MCF 10A (cell line): ENCODE data around the gene APBA1. TPM values are rescaled to one million over a fixed set of nuclear protein-coding genes. Genes with fewer than 3 reads are reported as not detected.

Source experiments
- BruUV-seq: library from RNA; stranded (reverse); fragments of 400-500 nt; replicated peaks from 2 replicates; lab custom pipeline; 2021; lab: Mats Ljungman, UMichigan
- CTCF ChIA-PET: fragments of 300-600 bp; sonication (Branson Sonifier 250); formaldehyde crosslinking; extraction: SDS; loops from one replicate; lab custom pipeline; 2021; ENCODE audit warnings: antibody characterized with exemption, inconsistent platforms; lab: Yijun Ruan, JAX
- POLR2A ChIA-PET: fragments of 300-600, 350-650 bp; sonication (Branson Sonifier 250); formaldehyde crosslinking; extraction: SDS; loops from one replicate; lab custom pipeline; 2020; ENCODE audit warnings: antibody characterized with exemption, inconsistent platforms; lab: Yijun Ruan, JAX
- DNase-seq: peaks from one replicate; pipeline ENCODE4 v3.0.0-alpha.2; 2018; ENCODE audit not compliant: unreplicated experiment
- H3K27ac Mint-ChIP-seq: one replicate; pipeline ENCODE4 v1.8.0; 2022; ENCODE audit warnings: mild to moderate bottlenecking, low read depth, mixed read lengths; ENCODE audit not compliant: unreplicated experiment
- H3K27me3 Mint-ChIP-seq: one replicate; pipeline ENCODE4 v1.8.0; 2022; ENCODE audit warnings: mixed read lengths; ENCODE audit not compliant: insufficient read depth, unreplicated experiment
- H3K36me3 Mint-ChIP-seq: one replicate; pipeline ENCODE4 v1.8.0; 2022; ENCODE audit warnings: mild to moderate bottlenecking, moderate library complexity, mixed read lengths; ENCODE audit not compliant: insufficient read depth, unreplicated experiment
- H3K4me1 Mint-ChIP-seq: one replicate; pipeline ENCODE4 v1.8.0; 2022; ENCODE audit warnings: mixed read lengths; ENCODE audit not compliant: insufficient read depth, unreplicated experiment
- H3K4me3 Mint-ChIP-seq: one replicate; pipeline ENCODE4 v1.8.0; 2022; ENCODE audit warnings: mild to moderate bottlenecking, moderate library complexity, mixed read lengths; ENCODE audit not compliant: unreplicated experiment
- H3K9me3 Mint-ChIP-seq: one replicate; pipeline ENCODE4 v1.8.0; 2022; ENCODE audit warnings: mixed read lengths; ENCODE audit not compliant: unreplicated experiment
- CTCF ChIP-seq: fragments of 200-600 bp; IDR thresholded peaks from one replicate; pipeline ENCODE4 v1.8.0; 2022; ENCODE audit warnings: antibody characterized with exemption, mild to moderate bottlenecking; ENCODE audit not compliant: unreplicated experiment
- intact Hi-C: fragments of 100-400 bp; cut with micrococcal nuclease; formaldehyde crosslinking; loops from 2 replicates; pipeline ENCODE4 v1.14.1; 2022
- total RNA-seq: library from RNA; stranded (reverse); gene quantifications from 2 replicates; pipeline ENCODE4 v1.2.3, GENCODE V29; 2022

The APBA1 gene
- total RNA-seq, 1 experiment from 2014 or later = 0.07 TPM

- Mint-ChIP-seq H3K27me3 (no peaks in the 10 kb centered on the region), H3K27ac (no peak overlapping the region), H3K9me3 (no peaks in the 10 kb centered on the region), H3K4me1 (no peaks in the 10 kb centered on the region), H3K4me3 (no peak overlapping the region), H3K36me3 (no peaks in the 10 kb centered on the region)
- ChIA-PET CTCF (interaction anchor here (2.4 kb wide), 1 partner anchor 43 kb away, joined by 10 read pairs; no protein-coding TSS in a partner anchor), POLR2A (no interaction called here)
- intact Hi-C loops = no loop called here
- no peak for TF ChIP-seq CTCF
- no TSS peak for BruUV-seq
- no peak for DNase-seq
These were observed 206.7 kb downstream of the APBA1 start for GRCh38 chr9:69465473-69465872.

GRCh38 chr9:69463497-69464068 is 208.6 kb downstream of the APBA1 start:
- DNase-seq = no peak
- Mint-ChIP-seq H3K36me3 (no peaks in the 10 kb centered on the region), H3K4me1 (no peaks in the 10 kb centered on the region), H3K27me3 (peaks cover 3% of the 10 kb centered on the region), H3K27ac (no peak overlapping the region), H3K4me3 (no peak overlapping the region), H3K9me3 (no peaks in the 10 kb centered on the region)
- no TSS peak for BruUV-seq
- ChIA-PET POLR2A (interaction anchor here (0.6 to 0.7 kb wide), 3 partner anchors 10 to 786 kb away, joined by 3 to 5 read pairs (median 3); no protein-coding TSS in a partner anchor), CTCF (interaction anchor here (1.0 kb wide), 1 partner anchor 9 kb away, joined by 3 read pairs; no protein-coding TSS in a partner anchor)
- intact Hi-C loops = no loop called here
- no peak for TF ChIP-seq CTCF

GRCh38 chr9:69462394-69462793 is 209.8 kb downstream of the APBA1 start:
- TF ChIP-seq CTCF = no peak
- CTCF ChIA-PET = interaction anchor here (0.5 to 1.4 kb wide), 3 partner anchors 18 to 86 kb away, joined by 3 read pairs; no protein-coding TSS in a partner anchor
- Mint-ChIP-seq H3K4me1 (no peaks in the 10 kb centered on the region), H3K9me3 (no peaks in the 10 kb centered on the region), H3K36me3 (no peaks in the 10 kb centered on the region), H3K4me3 (no peak overlapping the region), H3K27me3 (peaks cover 15% of the 10 kb centered on the region), H3K27ac (no peak overlapping the region)
- intact Hi-C loops = no loop called here
- POLR2A ChIA-PET = no interaction called here
- DNase-seq = no peak
- no TSS peak for BruUV-seq

GRCh38 chr9:69461103-69461887 is 210.9 kb downstream of the APBA1 start:
- BruUV-seq = no TSS peak
- Mint-ChIP-seq H3K9me3 (no peaks in the 10 kb centered on the region), H3K4me3 (no peak overlapping the region), H3K36me3 (no peaks in the 10 kb centered on the region), H3K27ac (no peak overlapping the region), H3K27me3 (peaks cover 22% of the 10 kb centered on the region), H3K4me1 (no peaks in the 10 kb centered on the region)
- no peak for TF ChIP-seq CTCF
- no peak for DNase-seq
- POLR2A ChIA-PET = interaction anchor here (0.7 kb wide), 1 partner anchor 82 kb away, joined by 3 read pairs; no protein-coding TSS in a partner anchor
- intact Hi-C loops = no loop called here
- CTCF ChIA-PET = interaction anchor here (0.7 to 1.4 kb wide), 3 partner anchors 39 to 435 kb away, joined by 3 to 4 read pairs (median 3); no protein-coding TSS in a partner anchor
